Measurements from ENCODE around the gene DOCK4. TPM values are rescaled to one million over a fixed set of nuclear protein-coding genes. Genes with fewer than 3 reads are reported as not detected.

The DOCK4 gene
- polyA plus RNA-seq, 1 donor (not counting 4 experiments of a cell fraction or from before 2014, with no cell fraction given) = 13.9 TPM

- no peaks in the 10 kb centered on the region for H4K20me1 ChIP-seq (ENCODE audit: control insufficient read depth, extremely low read depth, insufficient read depth, low read length)
- no peaks in the 10 kb centered on the region for H3K79me2 ChIP-seq (ENCODE audit: control insufficient read depth, insufficient read depth, low read length)
- FAIRE-seq = no peak
- H3K27ac ChIP-seq (ENCODE audit: control insufficient read depth, insufficient read depth, low read length) = no peak overlapping the region
- dilution Hi-C loops (cut with MboI; ENCODE audit: extremely low pct_ligation_motif_present, low sequenced_read_pairs) = no loop called here
- TF ChIP-seq, protein P1, sequence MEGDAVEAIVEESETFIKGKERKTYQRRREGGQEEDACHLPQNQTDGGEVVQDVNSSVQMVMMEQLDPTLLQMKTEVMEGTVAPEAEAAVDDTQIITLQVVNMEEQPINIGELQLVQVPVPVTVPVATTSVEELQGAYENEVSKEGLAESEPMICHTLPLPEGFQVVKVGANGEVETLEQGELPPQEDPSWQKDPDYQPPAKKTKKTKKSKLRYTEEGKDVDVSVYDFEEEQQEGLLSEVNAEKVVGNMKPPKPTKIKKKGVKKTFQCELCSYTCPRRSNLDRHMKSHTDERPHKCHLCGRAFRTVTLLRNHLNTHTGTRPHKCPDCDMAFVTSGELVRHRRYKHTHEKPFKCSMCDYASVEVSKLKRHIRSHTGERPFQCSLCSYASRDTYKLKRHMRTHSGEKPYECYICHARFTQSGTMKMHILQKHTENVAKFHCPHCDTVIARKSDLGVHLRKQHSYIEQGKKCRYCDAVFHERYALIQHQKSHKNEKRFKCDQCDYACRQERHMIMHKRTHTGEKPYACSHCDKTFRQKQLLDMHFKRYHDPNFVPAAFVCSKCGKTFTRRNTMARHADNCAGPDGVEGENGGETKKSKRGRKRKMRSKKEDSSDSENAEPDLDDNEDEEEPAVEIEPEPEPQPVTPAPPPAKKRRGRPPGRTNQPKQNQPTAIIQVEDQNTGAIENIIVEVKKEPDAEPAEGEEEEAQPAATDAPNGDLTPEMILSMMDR (optimal IDR thresholded peaks at IDR 0.05 in 1 of 3, IDR thresholded peaks at IDR 0.05 in 1 of 3, conservative IDR thresholded peaks at IDR 0.05 in 1 of 3; ENCODE audit: extremely low read depth in 1 of 3, insufficient read depth in 2 of 3, low read length in 3 of 3) = no peak
- no peak for TF ChIP-seq EZH2 (IDR thresholded peaks at IDR 0.05; ENCODE audit: low read length)
- H3K27me3 ChIP-seq (ENCODE audit: control insufficient read depth, extremely low read depth, insufficient read depth, low read length) = no peaks in the 10 kb centered on the region
- H3K4me1 ChIP-seq (ENCODE audit: control insufficient read depth, extremely low read depth, insufficient read depth, low read length) = peaks cover 11% of the 10 kb centered on the region
- no peaks in the 10 kb centered on the region for H3K9me3 ChIP-seq (ENCODE audit: control insufficient read depth, low read depth, low read length)
- H3K4me2 ChIP-seq (ENCODE audit: control insufficient read depth, extremely low read depth, insufficient read depth, low read depth, low read length) = no peak overlapping the region
- no peak overlapping the region for H2AFZ ChIP-seq (ENCODE audit: control insufficient read depth, low read length)
- no peaks in the 10 kb centered on the region for H3K9me1 ChIP-seq (ENCODE audit: control insufficient read depth, extremely low read depth, insufficient read depth, low read length)
- DNase-seq (ENCODE audit: low read depth, low spot score) = no peak
- no peak overlapping the region for H3K4me3 ChIP-seq (ENCODE audit: control insufficient read depth in 2 of 3, extremely low read depth in 1 of 3, insufficient read depth in 2 of 3, low read depth in 1 of 3, low read length in 3 of 3)
- H3K36me3 ChIP-seq (ENCODE audit: control insufficient read depth in 2 of 2, extremely low read depth in 1 of 2, insufficient read depth in 2 of 2, low read length in 2 of 2) = no peaks in the 10 kb centered on the region
- H3K9ac ChIP-seq (ENCODE audit: control insufficient read depth, extremely low read depth, insufficient read depth, low read length) = no peak overlapping the region
Measured at GRCh38 chr7:111958896-111959295, 247.3 kb downstream of the DOCK4 start.

GRCh38 chr7:111958431-111958830, 247.8 kb downstream of the DOCK4 start:
- TF ChIP-seq EZH2 (IDR thresholded peaks at IDR 0.05; ENCODE audit: low read length) = no peak
- TF ChIP-seq, protein P1 (optimal IDR thresholded peaks at IDR 0.05 in 1 of 3, IDR thresholded peaks at IDR 0.05 in 1 of 3, conservative IDR thresholded peaks at IDR 0.05 in 1 of 3; ENCODE audit: extremely low read depth in 1 of 3, insufficient read depth in 2 of 3, low read length in 3 of 3) = no peak
- H3K4me1 ChIP-seq (ENCODE audit: control insufficient read depth, extremely low read depth, insufficient read depth, low read length) = peaks cover 15% of the 10 kb centered on the region
- H3K79me2 ChIP-seq (ENCODE audit: control insufficient read depth, insufficient read depth, low read length) = no peaks in the 10 kb centered on the region
- H3K36me3 ChIP-seq (ENCODE audit: control insufficient read depth in 2 of 2, extremely low read depth in 1 of 2, insufficient read depth in 2 of 2, low read length in 2 of 2) = no peaks in the 10 kb centered on the region
- no peaks in the 10 kb centered on the region for H3K9me3 ChIP-seq (ENCODE audit: control insufficient read depth, low read depth, low read length)
- no peaks in the 10 kb centered on the region for H4K20me1 ChIP-seq (ENCODE audit: control insufficient read depth, extremely low read depth, insufficient read depth, low read length)
- H3K27me3 ChIP-seq (ENCODE audit: control insufficient read depth, extremely low read depth, insufficient read depth, low read length) = no peaks in the 10 kb centered on the region
- dilution Hi-C loops (cut with MboI; ENCODE audit: extremely low pct_ligation_motif_present, low sequenced_read_pairs) = no loop called here
- H3K9ac ChIP-seq (ENCODE audit: control insufficient read depth, extremely low read depth, insufficient read depth, low read length) = no peak overlapping the region
- no peak overlapping the region for H3K4me2 ChIP-seq (ENCODE audit: control insufficient read depth, extremely low read depth, insufficient read depth, low read depth, low read length)
- DNase-seq (ENCODE audit: low read depth, low spot score) = no peak
- H3K4me3 ChIP-seq (ENCODE audit: control insufficient read depth in 2 of 3, extremely low read depth in 1 of 3, insufficient read depth in 2 of 3, low read depth in 1 of 3, low read length in 3 of 3) = no peak overlapping the region
- H2AFZ ChIP-seq (ENCODE audit: control insufficient read depth, low read length) = no peak overlapping the region
- no peaks in the 10 kb centered on the region for H3K9me1 ChIP-seq (ENCODE audit: control insufficient read depth, extremely low read depth, insufficient read depth, low read length)
- no peak overlapping the region for H3K27ac ChIP-seq (ENCODE audit: control insufficient read depth, insufficient read depth, low read length)
- FAIRE-seq = no peak
